Mesendoderm (in vitro differentiated cells): ENCODE data around the gene INSYN2B.

Experiments
- DNase-seq: peaks from one replicate; pipeline ENCODE4 v3.0.0; 2013
- H2AK5ac ChIP-seq: 2 replicates; pipeline ENCODE4 v1.6.1; 2013; ENCODE audit warnings: low read length, inconsistent platforms
- H2BK120ac ChIP-seq: 2 replicates; pipeline ENCODE4 v1.6.1; 2013; ENCODE audit warnings: low read depth, mild to moderate bottlenecking, low read length, moderate library complexity, mixed read lengths
- H2BK15ac ChIP-seq: replicated peaks from 2 replicates; pipeline ENCODE4 v1.6.1; 2013; ENCODE audit warnings: low read depth, mild to moderate bottlenecking, moderate library complexity
- H2BK5ac ChIP-seq: 2 replicates; pipeline ENCODE4 v1.6.1; 2013; ENCODE audit warnings: low read length, inconsistent platforms
- H3K18ac ChIP-seq: 2 replicates; pipeline ENCODE4 v1.6.1; 2013; ENCODE audit warnings: mild to moderate bottlenecking, low read length, mixed read lengths
- H3K23ac ChIP-seq: one replicate; pipeline ENCODE4 v1.6.1; 2013; ENCODE audit warnings: low read length
- H3K27ac ChIP-seq: 2 replicates; pipeline ENCODE4 v1.5.1; 2013; ENCODE audit warnings: low read depth, mild to moderate bottlenecking, inconsistent platforms, low read length, moderate library complexity
- H3K27me3 ChIP-seq: 2 replicates; pipeline ENCODE4 v1.6.1; 2013; ENCODE audit warnings: low read length, control low read depth, mild to moderate bottlenecking, inconsistent platforms; ENCODE audit not compliant: insufficient read depth, poor library complexity
- H3K36me3 ChIP-seq: 2 replicates; pipeline ENCODE4 v1.6.1; 2013; ENCODE audit warnings: low read length, inconsistent platforms; ENCODE audit not compliant: control insufficient read depth, insufficient read depth
- H3K4ac ChIP-seq: one replicate; pipeline ENCODE4 v1.6.1; 2013; ENCODE audit warnings: low read depth, mild to moderate bottlenecking, low read length, moderate library complexity
- H3K4me1 ChIP-seq: 2 replicates; pipeline ENCODE4 v1.6.1; 2013; ENCODE audit warnings: low read depth, low read length, inconsistent platforms; ENCODE audit not compliant: control insufficient read depth
- H3K4me2 ChIP-seq: 2 replicates; pipeline ENCODE4 v1.6.1; 2013; ENCODE audit warnings: low read length
- H3K4me3 ChIP-seq: 2 replicates; pipeline ENCODE4 v1.5.1; 2013; ENCODE audit warnings: mild to moderate bottlenecking, low read length
- H3K56ac ChIP-seq: one replicate; pipeline ENCODE4 v1.6.1; 2013; ENCODE audit warnings: low read length
- H3K79me1 ChIP-seq: 2 replicates; pipeline ENCODE4 v1.6.1; 2013; ENCODE audit warnings: low read length, inconsistent platforms
- H3K79me2 ChIP-seq: 2 replicates; pipeline ENCODE4 v1.6.1; 2013; ENCODE audit warnings: mild to moderate bottlenecking, low read length; ENCODE audit not compliant: control insufficient read depth, insufficient read depth
- H3K9ac ChIP-seq: 2 replicates; pipeline ENCODE4 v1.6.1; 2013; ENCODE audit warnings: low read length, inconsistent platforms
- H4K5ac ChIP-seq: one replicate; pipeline ENCODE4 v1.6.1; 2013; ENCODE audit warnings: low read length
- H4K8ac ChIP-seq: one replicate; pipeline ENCODE4 v1.6.1; 2013; ENCODE audit warnings: low read depth, mild to moderate bottlenecking, control low read depth, low read length, moderate library complexity
- WGBS: extraction: QIAGEN DNeasy Blood & Tissue Kit; methylation state at CpG from one replicate; pipeline ENCODE4 v1.1.7; 2013; ENCODE audit warnings: low lambda C conversion rate, missing lambda C conversion rate; ENCODE audit not compliant: insufficient coverage; ENCODE audit errors: extremely low coverage; 5-methylcytosine and 5-hydroxymethylcytosine counted together

The INSYN2B gene

GRCh38 chr5:169875091-169875728 is 105.1 kb downstream of the INSYN2B start:
- no peaks in the 10 kb centered on the region for H3K36me3 ChIP-seq
- no peaks in the 10 kb centered on the region for H3K79me1 ChIP-seq
- H2BK15ac ChIP-seq, result no peak overlapping the region
- no peak overlapping the region for H3K23ac ChIP-seq
- no peak overlapping the region for H4K8ac ChIP-seq
- WGBS, result no CpG with 5 or more reads among the region's 8 CpGs
- H4K5ac ChIP-seq, result no peak overlapping the region
- no peak overlapping the region for H2BK120ac ChIP-seq
- H3K27me3 ChIP-seq, result no peaks in the 10 kb centered on the region
- no peak overlapping the region for H2AK5ac ChIP-seq
- H3K4me1 ChIP-seq, result no peaks in the 10 kb centered on the region
- H3K4ac ChIP-seq, result no peak overlapping the region
- no peak overlapping the region for H3K27ac ChIP-seq
- H3K4me3 ChIP-seq, result no peak overlapping the region
- no peak overlapping the region for H2BK5ac ChIP-seq
- H3K4me2 ChIP-seq, result no peak overlapping the region
- no peak overlapping the region for H3K18ac ChIP-seq
- no peak overlapping the region for H3K9ac ChIP-seq
- H3K79me2 ChIP-seq, result no peaks in the 10 kb centered on the region
- H3K56ac ChIP-seq, result no peak overlapping the region
- no peak for DNase-seq

GRCh38 chr5:169874621-169875020 is 105.7 kb downstream of the INSYN2B start:
- Histone ChIP-seq H3K79me2 (no peaks in the 10 kb centered on the region), H3K56ac (no peak overlapping the region), H3K23ac (no peak overlapping the region), H2AK5ac (no peak overlapping the region), H3K27me3 (no peaks in the 10 kb centered on the region), H4K8ac (no peak overlapping the region), H3K27ac (no peak overlapping the region), H3K18ac (no peak overlapping the region), H2BK120ac (no peak overlapping the region), H4K5ac (no peak overlapping the region), H3K9ac (no peak overlapping the region), H3K4me3 (no peak overlapping the region), H3K79me1 (no peaks in the 10 kb centered on the region), H3K4me1 (no peaks in the 10 kb centered on the region), H3K36me3 (no peaks in the 10 kb centered on the region), H2BK5ac (no peak overlapping the region), H3K4me2 (no peak overlapping the region), H2BK15ac (no peak overlapping the region), H3K4ac (no peak overlapping the region)
- WGBS, result no CpG with 5 or more reads among the region's 4 CpGs
- peak; percentile 15 for DNase-seq

- no CpG with 5 or more reads among the region's 5 CpGs for WGBS
- DNase-seq, result no peak
These were observed 106.7 kb downstream of the INSYN2B start for GRCh38 chr5:169873642-169874041.

GRCh38 chr5:169871826-169872490 is 108.3 kb downstream of the INSYN2B start:
- Histone ChIP-seq H3K36me3 (no peaks in the 10 kb centered on the region), H3K27ac (no peak overlapping the region), H3K79me1 (no peaks in the 10 kb centered on the region), H3K79me2 (no peaks in the 10 kb centered on the region), H3K4me2 (no peak overlapping the region), H2AK5ac (no peak overlapping the region), H3K4me1 (no peaks in the 10 kb centered on the region), H3K9ac (no peak overlapping the region), H2BK15ac (no peak overlapping the region), H3K18ac (no peak overlapping the region), H3K4me3 (no peak overlapping the region), H4K8ac (no peak overlapping the region), H4K5ac (no peak overlapping the region), H3K23ac (no peak overlapping the region), H2BK120ac (no peak overlapping the region), H3K4ac (no peak overlapping the region), H3K27me3 (no peaks in the 10 kb centered on the region), H3K56ac (no peak overlapping the region), H2BK5ac (no peak overlapping the region)
- no peak for DNase-seq
- WGBS, result no CpG with 5 or more reads among the region's 5 CpGs

More at GRCh38 chr5:169873642-169874041, 106.7 kb downstream of the INSYN2B start:
- Histone ChIP-seq H2AK5ac (no peak overlapping the region), H3K4me2 (no peak overlapping the region), H3K4ac (no peak overlapping the region), H2BK5ac (no peak overlapping the region), H3K9ac (no peak overlapping the region), H4K5ac (no peak overlapping the region), H3K4me3 (no peak overlapping the region), H3K27me3 (no peaks in the 10 kb centered on the region), H3K56ac (no peak overlapping the region), H3K36me3 (no peaks in the 10 kb centered on the region), H3K23ac (no peak overlapping the region), H3K79me2 (no peaks in the 10 kb centered on the region), H2BK120ac (no peak overlapping the region), H3K27ac (no peak overlapping the region), H3K79me1 (no peaks in the 10 kb centered on the region), H3K4me1 (no peaks in the 10 kb centered on the region), H2BK15ac (no peak overlapping the region), H3K18ac (no peak overlapping the region), H4K8ac (no peak overlapping the region)

GRCh38 chr5:169870211-169870610 is 110.1 kb downstream of the INSYN2B start:
- H3K4me1 ChIP-seq, result no peaks in the 10 kb centered on the region
- H2BK5ac ChIP-seq, result no peak overlapping the region
- H3K23ac ChIP-seq, result no peak overlapping the region
- WGBS, result no CpG with 5 or more reads among the region's 2 CpGs
- H4K5ac ChIP-seq, result no peak overlapping the region
- no peaks in the 10 kb centered on the region for H3K36me3 ChIP-seq
- H3K79me2 ChIP-seq, result no peaks in the 10 kb centered on the region
- no peaks in the 10 kb centered on the region for H3K27me3 ChIP-seq
- H3K4me2 ChIP-seq, result no peak overlapping the region
- H2BK15ac ChIP-seq, result no peak overlapping the region
- no peak for DNase-seq
- H2BK120ac ChIP-seq, result no peak overlapping the region
- no peak overlapping the region for H4K8ac ChIP-seq
- no peak overlapping the region for H3K4me3 ChIP-seq
- H3K79me1 ChIP-seq, result no peaks in the 10 kb centered on the region
- no peak overlapping the region for H3K4ac ChIP-seq
- no peak overlapping the region for H3K9ac ChIP-seq
- H3K27ac ChIP-seq, result no peak overlapping the region
- no peak overlapping the region for H3K56ac ChIP-seq
- H3K18ac ChIP-seq, result no peak overlapping the region
- H2AK5ac ChIP-seq, result no peak overlapping the region
